ENCODE data around the gene TCTA.
"Not testable (repeated sequence)": the region's sequence is repeated elsewhere in the genome, so short reads cannot be mapped to it uniquely, and the experiment has no call there.

- TF ChIP-seq CTCF (conservative IDR thresholded peaks at IDR 0.05 in 1 of 2, IDR thresholded peaks at IDR 0.05 in 1 of 2; ENCODE audit: extremely low read depth in 1 of 2, insufficient read depth in 1 of 2, low read depth in 1 of 2, low read length in 2 of 2); EZH2 (IDR thresholded peaks at IDR 0.05; ENCODE audit: borderline replicate concordance, low read length): not testable (repeated sequence)
These were observed 20.9 kb upstream of the TCTA start for GRCh38 chr3:49391310-49391709.

All from mammary epithelial cell (primary cell).